Hepatic stellate cell (primary cell): ENCODE results near the gene FAM171A2.
"Not testable (repeated sequence)": the region's sequence is repeated elsewhere in the genome, so short reads cannot be mapped to it uniquely, and the experiment has no call there.

Experiments
- DNase-seq: peaks from one replicate; pipeline ENCODE4 v3.0.0; 2011; ENCODE audit warnings: low spot score

Gene FAM171A2

GRCh38 chr17:44363613-44364159 is at the start of gene FAM171A2:
Gene FAM171A2 (minus strand): TSS chr17:44363853. CDS start chr17:44363714, 139 bp downstream.
- peak; percentile 82 for DNase-seq

- no peak for DNase-seq
Observed at GRCh38 chr17:44409309-44410028, 45.8 kb upstream of the FAM171A2 start.

GRCh38 chr17:44408786-44409185 is 45.1 kb upstream of the FAM171A2 start:
- no peak for DNase-seq

GRCh38 chr17:44402564-44403172 is 39.0 kb upstream of the FAM171A2 start:
- no peak for DNase-seq

GRCh38 chr17:44400226-44400847 is 36.7 kb upstream of the FAM171A2 start:
- DNase-seq: no peak

- DNase-seq: no peak
Observed at GRCh38 chr17:44398692-44399691, 35.3 kb upstream of the FAM171A2 start.

GRCh38 chr17:44397479-44398440 is 34.1 kb upstream of the FAM171A2 start:
- DNase-seq: no peak

- DNase-seq: no peak
Observed at GRCh38 chr17:44396946-44397345, 33.3 kb upstream of the FAM171A2 start.

GRCh38 chr17:44394833-44395232 is 31.2 kb upstream of the FAM171A2 start:
- DNase-seq: no peak

GRCh38 chr17:44394112-44394511 is 30.5 kb upstream of the FAM171A2 start:
- DNase-seq: not testable (repeated sequence)

GRCh38 chr17:44390250-44390870 is 26.7 kb upstream of the FAM171A2 start:
- no peak for DNase-seq

- no peak for DNase-seq
Observed at GRCh38 chr17:44389723-44390202, 26.1 kb upstream of the FAM171A2 start.

GRCh38 chr17:44389281-44389680 is 25.6 kb upstream of the FAM171A2 start, which contains the start of gene ITGA2B:
Gene ITGA2B (minus strand): TSS chr17:44389649. CDS start chr17:44389473, 176 bp downstream.
- no peak for DNase-seq

GRCh38 chr17:44387804-44388203 is 24.2 kb upstream of the FAM171A2 start:
- DNase-seq: no peak

GRCh38 chr17:44386182-44386525 is 22.5 kb upstream of the FAM171A2 start:
- DNase-seq: no peak

GRCh38 chr17:44385287-44386181 is 21.9 kb upstream of the FAM171A2 start:
- DNase-seq: peak; percentile 70

- DNase-seq: no peak
Observed at GRCh38 chr17:44384823-44385286, 21.2 kb upstream of the FAM171A2 start.

- DNase-seq: no peak
Observed at GRCh38 chr17:44384281-44384822, 20.7 kb upstream of the FAM171A2 start.
